ENCODE measurements around the gene EPB41L4B.

Gene EPB41L4B

DNA sequence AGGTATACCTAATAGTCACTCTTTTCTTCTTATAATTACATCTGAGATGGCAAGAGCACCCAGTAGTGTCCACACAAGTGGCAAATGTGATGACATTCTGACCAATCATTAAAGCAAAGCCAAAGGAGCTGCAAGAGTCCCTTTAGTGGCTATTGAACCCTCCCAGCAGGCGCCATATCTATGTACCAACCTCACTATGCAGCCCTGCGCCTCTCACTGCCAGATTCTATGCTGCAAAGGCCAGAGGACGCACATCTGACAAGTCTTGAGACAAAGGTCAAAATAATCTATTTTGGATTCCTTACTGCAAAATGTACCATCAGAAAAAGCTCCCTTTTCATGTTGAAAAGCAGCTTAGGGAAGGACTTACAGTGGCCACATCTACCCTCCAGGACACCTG lies 47.0 kb downstream of the EPB41L4B start:
- H3K4me3 Mint-ChIP-seq, result no peak overlapping the region

DNA sequence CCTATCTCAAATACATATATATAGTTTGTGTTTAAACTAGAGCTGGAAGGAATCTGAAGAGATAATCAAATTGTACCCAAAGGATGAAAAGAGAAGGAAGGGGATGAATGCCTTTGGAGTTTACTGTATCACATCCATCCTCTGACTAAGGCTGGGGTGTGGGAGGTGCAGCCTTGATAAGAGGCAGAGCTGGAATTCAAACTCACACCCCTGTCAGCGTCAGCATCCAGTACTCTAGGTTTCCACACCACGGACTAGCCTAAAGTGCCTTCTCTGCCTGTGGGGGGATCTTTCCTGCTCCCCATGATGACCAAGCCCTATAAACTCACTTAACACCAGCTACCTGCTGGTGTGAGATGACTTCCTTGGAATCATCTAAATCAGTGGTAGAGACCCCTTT lies 48.1 kb downstream of the EPB41L4B start:
- Mint-ChIP-seq H3K27me3 (ENCODE audit: low read depth, poor library complexity) (peaks cover 12% of the 10 kb centered on the region), H3K27ac (no peak overlapping the region), H3K4me3 (no peak overlapping the region), H3K9me3 (peaks cover 9% of the 10 kb centered on the region), H3K4me1 (peaks cover 22% of the 10 kb centered on the region), H3K36me3 (ENCODE audit: low read depth) (peaks cover 18% of the 10 kb centered on the region)
- no peak for DNase-seq
- TF ChIP-seq CTCF (IDR thresholded peaks at IDR 0.05), result no peak

More for the DNA sequence above, 47.0 kb downstream of the EPB41L4B start:
- H3K36me3 Mint-ChIP-seq (ENCODE audit: low read depth), result peaks cover 23% of the 10 kb centered on the region
- no peak for DNase-seq
- H3K4me1 Mint-ChIP-seq, result peaks cover 22% of the 10 kb centered on the region
- no peak for TF ChIP-seq CTCF (IDR thresholded peaks at IDR 0.05)
- peaks cover 4% of the 10 kb centered on the region for H3K9me3 Mint-ChIP-seq
- no peak overlapping the region for H3K27ac Mint-ChIP-seq
- peaks cover 12% of the 10 kb centered on the region for H3K27me3 Mint-ChIP-seq (ENCODE audit: low read depth, poor library complexity)

DNA sequence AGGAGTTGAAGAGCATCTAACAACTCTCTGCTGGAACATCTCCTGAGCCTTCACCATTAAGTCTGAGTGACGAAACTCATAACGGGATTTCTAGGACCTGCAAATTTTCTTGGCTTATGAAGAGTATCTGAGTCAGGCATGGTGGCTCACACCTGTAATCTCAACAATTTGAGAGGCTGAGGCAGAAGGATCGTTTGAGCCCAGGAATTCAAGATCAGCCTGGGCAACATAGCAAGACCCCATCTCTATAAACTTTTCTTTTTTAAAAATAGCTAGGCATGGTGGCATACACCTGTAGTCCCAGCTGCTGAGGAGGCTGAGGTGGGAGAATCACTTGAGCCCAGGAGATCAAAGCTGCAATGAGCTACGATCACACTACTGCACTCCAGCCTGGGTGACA lies 48.8 kb downstream of the EPB41L4B start:
- H3K4me1 Mint-ChIP-seq, result peaks cover 25% of the 10 kb centered on the region
- TF ChIP-seq CTCF (IDR thresholded peaks at IDR 0.05), result no peak
- DNase-seq, result no peak
- H3K9me3 Mint-ChIP-seq, result peaks cover 16% of the 10 kb centered on the region
- H3K4me3 Mint-ChIP-seq, result no peak overlapping the region
- no peak overlapping the region for H3K27ac Mint-ChIP-seq
- peaks cover 18% of the 10 kb centered on the region for H3K36me3 Mint-ChIP-seq (ENCODE audit: low read depth)
- H3K27me3 Mint-ChIP-seq (ENCODE audit: low read depth, poor library complexity), result peaks cover 12% of the 10 kb centered on the region

GRCh38 chr9:109270971-109271925 lies 49.6 kb downstream of the EPB41L4B start:
- H3K27me3 Mint-ChIP-seq (ENCODE audit: low read depth, poor library complexity), result peaks cover 12% of the 10 kb centered on the region
- TF ChIP-seq CTCF (IDR thresholded peaks at IDR 0.05), result no peak
- no peak overlapping the region for H3K4me3 Mint-ChIP-seq
- no peak for DNase-seq
- H3K4me1 Mint-ChIP-seq, result peaks cover 25% of the 10 kb centered on the region
- H3K27ac Mint-ChIP-seq, result no peak overlapping the region
- H3K9me3 Mint-ChIP-seq, result peaks cover 24% of the 10 kb centered on the region
- peaks cover 22% of the 10 kb centered on the region for H3K36me3 Mint-ChIP-seq (ENCODE audit: low read depth)

- no peak for TF ChIP-seq CTCF (IDR thresholded peaks at IDR 0.05)
- Mint-ChIP-seq H3K4me3 (no peak overlapping the region), H3K4me1 (peaks cover 25% of the 10 kb centered on the region), H3K36me3 (ENCODE audit: low read depth) (peaks cover 23% of the 10 kb centered on the region), H3K9me3 (peaks cover 26% of the 10 kb centered on the region), H3K27ac (no peak overlapping the region), H3K27me3 (ENCODE audit: low read depth, poor library complexity) (peaks cover 12% of the 10 kb centered on the region)
- DNase-seq, result no peak
Observed at GRCh38 chr9:109270441-109270840, 50.4 kb downstream of the EPB41L4B start.

DNA sequence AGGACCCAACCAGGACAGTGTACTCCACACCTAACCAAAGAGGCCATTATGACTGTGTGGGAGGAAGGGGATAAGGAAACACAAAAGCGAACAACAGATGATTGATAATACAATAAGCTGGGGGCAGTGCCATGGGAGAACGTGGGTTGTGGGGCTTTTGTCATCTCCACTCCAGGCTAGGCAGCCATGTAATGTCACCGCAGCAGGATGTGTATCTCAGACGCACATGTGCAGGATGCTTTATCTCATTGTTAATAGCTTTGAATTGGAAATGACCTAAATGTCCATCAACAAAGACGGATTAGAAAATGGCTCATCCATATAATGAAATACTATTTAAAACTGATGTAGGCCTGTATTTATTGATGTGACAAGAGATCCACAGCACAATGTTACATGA lies 51.0 kb downstream of the EPB41L4B start:
- H3K27ac Mint-ChIP-seq, result no peak overlapping the region
- peaks cover 25% of the 10 kb centered on the region for H3K4me1 Mint-ChIP-seq
- H3K9me3 Mint-ChIP-seq, result peaks cover 26% of the 10 kb centered on the region
- no peak for TF ChIP-seq CTCF (IDR thresholded peaks at IDR 0.05)
- H3K36me3 Mint-ChIP-seq (ENCODE audit: low read depth), result peaks cover 23% of the 10 kb centered on the region
- H3K4me3 Mint-ChIP-seq, result no peak overlapping the region
- DNase-seq, result no peak
- H3K27me3 Mint-ChIP-seq (ENCODE audit: low read depth, poor library complexity), result peaks cover 12% of the 10 kb centered on the region
